HG02623 (cell line): Measurements from ENCODE around the gene ANKRD30A.
"Not testable (repeated sequence)": the region's sequence is repeated elsewhere in the genome, so short reads cannot be mapped to it uniquely, and the experiment has no call there.

Experiments used
- ATAC-seq: cut with Tn5 transposase; IDR thresholded peaks from one replicate; pipeline ENCODE4 v1.9.1; 2021; ENCODE audit warnings: moderate library complexity; ENCODE audit not compliant: unreplicated experiment

Gene ANKRD30A, protein sequence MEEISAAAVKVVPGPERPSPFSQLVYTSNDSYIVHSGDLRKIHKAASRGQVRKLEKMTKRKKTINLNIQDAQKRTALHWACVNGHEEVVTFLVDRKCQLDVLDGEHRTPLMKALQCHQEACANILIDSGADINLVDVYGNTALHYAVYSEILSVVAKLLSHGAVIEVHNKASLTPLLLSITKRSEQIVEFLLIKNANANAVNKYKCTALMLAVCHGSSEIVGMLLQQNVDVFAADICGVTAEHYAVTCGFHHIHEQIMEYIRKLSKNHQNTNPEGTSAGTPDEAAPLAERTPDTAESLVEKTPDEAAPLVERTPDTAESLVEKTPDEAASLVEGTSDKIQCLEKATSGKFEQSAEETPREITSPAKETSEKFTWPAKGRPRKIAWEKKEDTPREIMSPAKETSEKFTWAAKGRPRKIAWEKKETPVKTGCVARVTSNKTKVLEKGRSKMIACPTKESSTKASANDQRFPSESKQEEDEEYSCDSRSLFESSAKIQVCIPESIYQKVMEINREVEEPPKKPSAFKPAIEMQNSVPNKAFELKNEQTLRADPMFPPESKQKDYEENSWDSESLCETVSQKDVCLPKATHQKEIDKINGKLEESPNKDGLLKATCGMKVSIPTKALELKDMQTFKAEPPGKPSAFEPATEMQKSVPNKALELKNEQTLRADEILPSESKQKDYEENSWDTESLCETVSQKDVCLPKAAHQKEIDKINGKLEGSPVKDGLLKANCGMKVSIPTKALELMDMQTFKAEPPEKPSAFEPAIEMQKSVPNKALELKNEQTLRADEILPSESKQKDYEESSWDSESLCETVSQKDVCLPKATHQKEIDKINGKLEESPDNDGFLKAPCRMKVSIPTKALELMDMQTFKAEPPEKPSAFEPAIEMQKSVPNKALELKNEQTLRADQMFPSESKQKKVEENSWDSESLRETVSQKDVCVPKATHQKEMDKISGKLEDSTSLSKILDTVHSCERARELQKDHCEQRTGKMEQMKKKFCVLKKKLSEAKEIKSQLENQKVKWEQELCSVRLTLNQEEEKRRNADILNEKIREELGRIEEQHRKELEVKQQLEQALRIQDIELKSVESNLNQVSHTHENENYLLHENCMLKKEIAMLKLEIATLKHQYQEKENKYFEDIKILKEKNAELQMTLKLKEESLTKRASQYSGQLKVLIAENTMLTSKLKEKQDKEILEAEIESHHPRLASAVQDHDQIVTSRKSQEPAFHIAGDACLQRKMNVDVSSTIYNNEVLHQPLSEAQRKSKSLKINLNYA (N-terminal part only)

DNA sequence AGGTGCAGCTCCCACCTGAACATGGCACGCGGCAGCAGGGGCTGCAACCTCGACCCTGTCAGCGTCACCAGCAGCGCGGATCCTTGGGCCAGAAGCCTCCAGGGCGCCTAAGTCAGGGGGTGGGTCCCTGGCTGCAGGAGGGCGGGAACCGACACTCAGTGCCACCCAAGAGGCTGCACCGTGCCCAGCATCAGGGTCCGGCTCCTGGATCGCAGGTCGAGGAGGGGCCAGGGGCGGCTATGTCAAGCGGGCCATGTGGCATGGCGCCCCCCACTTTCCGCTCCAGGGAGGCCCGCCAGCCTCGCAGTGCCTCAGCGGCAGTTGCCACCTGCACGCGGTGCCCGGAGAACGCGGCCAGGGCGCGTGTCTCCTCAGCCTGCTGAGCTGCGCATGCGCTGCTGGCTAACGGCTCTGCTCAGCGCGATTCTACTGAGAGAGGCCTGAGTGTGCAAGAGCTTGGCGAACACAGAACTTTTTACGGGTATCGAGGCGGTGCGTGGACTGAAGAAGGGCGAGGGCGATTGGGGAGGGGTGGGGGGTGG is at the start of gene ANKRD30A:
TSS of gene ANKRD30A (plus strand) at position 408 of the 542 bp plus-strand sequence. CDS start 190 bp downstream, outside the sequence.
- no peak for ATAC-seq

DNA sequence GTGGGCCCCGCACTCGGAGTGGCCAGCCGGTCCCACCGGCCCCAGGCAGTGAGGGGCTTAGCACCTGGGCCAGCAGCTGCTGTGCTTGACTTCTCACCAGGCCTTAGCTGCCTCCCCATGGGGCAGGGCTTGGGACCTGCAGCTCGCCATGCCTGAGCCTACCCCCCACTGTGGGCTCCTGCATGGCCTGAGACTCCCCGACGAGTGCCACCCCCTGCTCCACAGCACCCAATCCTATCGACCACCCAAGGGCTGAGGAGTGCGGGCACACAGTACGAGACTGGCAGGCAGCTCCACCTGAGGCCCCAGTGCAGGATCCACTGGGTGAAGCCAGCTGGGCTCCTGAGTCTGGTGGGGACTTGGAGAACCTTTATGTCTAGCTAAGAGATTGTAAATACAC is 49.3 kb upstream of the ANKRD30A start:
- ATAC-seq, result not testable (repeated sequence)

DNA sequence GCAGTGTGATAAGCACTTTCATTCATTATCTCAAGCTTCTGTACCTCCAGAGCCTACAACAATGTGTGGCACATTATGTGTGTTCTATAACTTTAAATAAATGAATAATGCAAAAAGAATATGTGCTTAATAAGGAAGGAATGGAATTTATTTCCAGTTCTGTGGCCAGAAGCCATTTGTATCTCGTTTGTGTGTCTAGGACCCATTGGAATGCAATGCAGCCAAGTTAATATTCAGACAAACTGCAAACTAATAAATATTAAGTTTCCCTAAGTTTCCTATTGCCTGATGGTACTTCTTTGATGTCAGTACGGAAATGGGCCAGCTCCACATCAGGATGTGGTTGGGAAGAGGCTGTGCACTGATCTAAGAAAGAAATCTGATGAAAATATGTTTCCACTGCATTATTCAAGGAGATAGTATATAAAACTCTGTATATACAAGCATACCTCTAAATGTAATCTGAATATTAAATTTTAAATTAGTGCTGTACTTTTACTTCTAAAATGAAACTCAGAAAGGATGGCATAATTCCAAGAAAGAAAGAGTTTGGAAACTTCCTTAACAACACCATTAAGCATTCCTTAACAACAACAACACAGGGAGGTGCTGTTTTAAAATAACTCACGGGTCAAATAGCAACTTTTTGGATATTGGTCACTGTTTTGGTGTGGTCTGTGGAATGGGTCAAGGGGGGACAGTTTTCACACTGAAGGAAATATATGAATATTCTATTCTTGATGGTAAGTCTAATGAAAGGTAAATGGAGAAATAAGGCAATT is 29.4 kb upstream of the ANKRD30A start:
- no peak for ATAC-seq

DNA sequence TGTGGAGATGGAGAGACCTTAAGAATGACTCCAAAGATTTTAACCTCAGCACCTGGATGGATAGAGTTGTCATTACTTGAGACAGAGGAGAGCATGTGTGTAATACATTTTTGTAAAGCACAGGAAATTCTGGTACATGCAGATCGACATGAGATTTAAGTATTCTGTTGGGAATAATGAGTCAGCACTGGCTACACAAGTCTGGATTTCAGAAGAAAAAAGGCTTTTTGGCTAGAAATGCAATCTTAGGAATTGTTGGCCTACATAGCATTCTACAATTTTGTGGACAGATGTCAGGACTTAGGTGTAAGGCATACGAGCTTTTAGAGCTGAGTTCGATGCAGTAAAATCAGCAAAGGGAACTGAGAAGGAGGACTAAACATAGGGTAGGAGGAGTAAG is 24.1 kb upstream of the ANKRD30A start:
- ATAC-seq, result no peak

DNA sequence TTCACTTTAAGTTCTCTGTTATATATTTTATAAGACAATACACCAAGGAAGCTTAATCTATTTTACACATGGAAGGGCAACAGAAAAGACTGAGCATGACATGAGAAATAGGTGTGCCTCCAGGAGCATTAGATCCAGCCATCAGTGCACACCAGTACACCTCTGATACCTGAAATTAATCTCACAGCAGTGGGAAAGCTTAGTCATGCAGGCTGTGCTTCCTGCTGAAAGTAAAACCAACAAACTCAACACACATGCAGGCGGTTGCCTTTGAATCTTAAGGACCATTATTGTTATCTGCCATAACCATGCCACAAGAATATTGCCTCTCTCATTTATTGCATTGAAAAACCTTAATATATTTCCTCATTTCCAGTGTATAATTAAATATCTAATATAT is 16.4 kb upstream of the ANKRD30A start:
- ATAC-seq, result no peak

DNA sequence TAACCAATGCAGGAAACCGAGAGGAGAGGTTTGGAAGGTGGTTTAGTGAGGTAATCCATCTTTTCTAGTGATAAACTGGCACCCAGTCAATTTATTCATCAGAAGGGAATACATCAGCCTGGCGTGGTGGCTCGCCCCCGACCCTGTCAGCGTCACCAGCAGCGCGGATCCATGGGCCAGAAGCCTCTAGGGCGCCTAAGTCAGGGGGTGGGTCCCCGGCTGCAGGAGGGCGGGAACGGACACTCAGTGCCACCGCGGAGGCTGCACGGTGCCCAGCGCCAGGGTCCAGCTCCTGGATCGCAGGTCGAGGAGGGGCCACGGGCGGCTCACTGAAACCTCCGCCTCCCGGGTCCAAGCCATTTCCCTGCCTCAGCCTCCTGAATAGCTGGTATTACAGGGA is 866 bp upstream of the ANKRD30A start:
- ATAC-seq, result no peak

DNA sequence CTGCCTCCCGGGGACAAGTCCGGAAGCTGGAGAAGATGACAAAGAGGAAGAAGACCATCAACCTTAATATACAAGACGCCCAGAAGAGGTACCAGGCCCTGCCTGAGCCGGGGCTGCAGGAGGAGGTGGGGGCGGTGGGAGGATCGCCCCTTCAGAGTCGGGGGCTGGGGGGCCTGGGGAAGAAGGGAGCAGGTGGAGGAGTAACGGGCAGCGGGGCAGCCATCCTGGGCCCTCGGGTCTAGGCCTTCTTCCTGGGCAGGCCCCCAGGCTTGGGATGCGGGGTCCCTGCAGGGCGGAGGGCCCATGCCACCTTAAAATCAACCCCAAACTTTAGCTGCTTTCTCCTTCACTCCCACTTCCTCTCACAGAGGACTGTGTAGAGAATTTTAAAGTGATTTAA is 523 bp downstream of the ANKRD30A start:
- ATAC-seq, result no peak

DNA sequence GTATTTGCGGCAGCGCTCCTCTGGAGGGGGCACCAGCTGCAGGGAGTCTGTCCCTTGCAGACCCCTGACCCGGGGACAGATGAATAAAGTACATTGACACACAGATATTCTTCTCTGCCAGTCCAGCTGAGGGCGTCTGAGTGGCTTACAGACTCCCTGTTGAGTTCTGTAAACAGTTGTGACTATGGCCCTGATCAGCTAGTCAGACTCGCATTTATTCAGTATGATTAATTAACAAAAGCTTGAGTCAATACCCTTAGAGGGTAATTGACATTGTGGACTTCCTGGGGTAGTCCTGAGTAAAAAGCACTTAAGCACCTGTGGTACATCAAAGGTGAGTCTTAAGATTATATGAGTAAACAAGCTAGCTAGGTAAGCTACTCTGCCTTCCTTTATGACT is 21.0 kb downstream of the ANKRD30A start:
- ATAC-seq, result no peak

DNA sequence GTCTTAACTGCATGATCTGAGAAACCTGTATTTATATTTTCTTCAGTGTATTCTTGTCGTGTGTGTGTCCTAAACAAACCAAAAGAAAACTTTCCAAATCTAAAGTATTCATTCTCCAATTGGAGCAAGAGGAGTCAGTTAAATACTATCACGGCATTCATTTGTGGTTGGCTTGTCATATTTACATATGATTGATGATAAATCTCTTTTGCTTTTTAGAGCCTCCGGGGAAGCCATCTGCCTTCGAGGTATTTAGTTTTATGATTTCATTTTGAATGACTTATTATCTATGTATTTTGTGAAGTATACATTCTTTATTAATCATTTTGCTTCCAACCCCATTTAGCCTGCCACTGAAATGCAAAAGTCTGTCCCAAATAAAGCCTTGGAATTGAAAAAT is 37.0 kb downstream of the ANKRD30A start:
- not testable (repeated sequence) for ATAC-seq

DNA sequence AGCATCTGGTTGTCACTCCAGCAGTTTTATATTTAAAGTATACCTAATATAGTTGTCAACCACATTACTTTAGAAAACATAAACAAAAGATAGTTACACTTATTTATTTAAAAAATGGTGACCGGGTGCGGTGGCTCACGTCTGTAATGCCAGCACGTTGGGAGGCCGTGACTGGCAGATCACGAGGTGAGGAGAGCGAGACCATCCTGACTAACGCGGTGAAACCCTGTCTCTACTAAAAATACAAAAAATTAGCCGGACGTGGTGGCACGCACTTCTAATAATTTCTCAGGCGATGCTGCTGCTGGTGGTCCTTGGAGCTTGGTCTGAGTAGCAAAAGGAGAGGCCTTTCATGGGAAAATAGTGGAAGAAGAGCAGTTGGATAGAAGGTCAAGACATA is 46.5 kb downstream of the ANKRD30A start:
- ATAC-seq, result not testable (repeated sequence)

DNA sequence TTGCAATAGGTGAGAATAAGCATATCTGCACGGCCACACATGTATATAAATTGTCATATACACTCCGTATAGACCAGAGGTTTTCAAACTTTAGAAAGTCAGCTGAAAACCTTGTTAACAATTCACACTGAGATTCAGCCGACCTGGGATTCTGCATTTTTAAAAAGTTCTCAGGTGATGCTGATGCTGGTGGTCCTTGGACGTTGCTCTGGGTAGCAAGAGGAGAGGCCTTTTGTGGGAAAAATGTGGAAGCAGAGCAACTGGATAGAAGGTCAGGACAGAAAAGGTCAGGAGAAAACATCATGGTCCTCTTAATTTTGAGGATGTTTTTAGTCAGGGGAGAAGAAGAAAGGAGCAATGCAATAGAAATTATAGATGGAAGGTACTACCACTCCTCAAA is 52.9 kb downstream of the ANKRD30A start:
- ATAC-seq, result not testable (repeated sequence)

DNA sequence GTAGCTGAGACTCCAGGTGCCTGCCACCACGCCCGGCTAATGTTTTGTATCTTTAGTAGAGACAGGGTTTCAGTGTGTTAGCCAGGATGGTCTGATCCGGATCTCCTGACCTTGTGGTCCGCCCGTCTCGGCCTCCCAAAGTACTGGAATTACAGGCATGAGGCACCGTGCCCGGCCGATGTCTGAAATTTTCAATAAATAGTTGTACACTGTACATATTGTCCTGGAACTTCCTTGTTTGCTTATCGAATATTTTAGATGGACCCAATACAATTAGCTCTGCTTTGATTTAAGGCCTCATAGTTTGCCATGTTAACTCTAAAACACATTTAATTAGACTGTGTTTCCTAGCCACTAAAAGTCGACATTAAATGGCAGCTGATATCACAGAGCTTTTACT is 57.3 kb downstream of the ANKRD30A start:
- ATAC-seq, result not testable (repeated sequence)

DNA sequence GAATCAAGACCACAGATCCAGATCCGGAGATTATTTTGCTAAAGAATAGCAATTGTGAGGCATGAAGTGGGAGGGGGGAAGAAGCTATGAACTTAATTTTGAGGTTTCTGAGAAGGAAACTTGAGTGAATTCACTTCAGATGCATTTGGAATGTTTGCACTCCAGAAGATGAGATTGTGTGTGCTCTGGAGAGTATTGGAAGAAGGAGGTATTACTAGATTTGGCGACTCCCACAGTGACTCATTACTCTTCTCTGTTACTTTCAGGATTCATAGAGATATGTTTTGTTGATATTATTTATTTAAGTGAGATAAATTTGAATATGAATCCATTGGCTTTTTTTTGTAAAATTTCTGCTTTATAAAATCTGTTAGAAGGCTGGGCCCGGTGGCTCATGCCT is 80.7 kb downstream of the ANKRD30A start:
- ATAC-seq, result no peak

DNA sequence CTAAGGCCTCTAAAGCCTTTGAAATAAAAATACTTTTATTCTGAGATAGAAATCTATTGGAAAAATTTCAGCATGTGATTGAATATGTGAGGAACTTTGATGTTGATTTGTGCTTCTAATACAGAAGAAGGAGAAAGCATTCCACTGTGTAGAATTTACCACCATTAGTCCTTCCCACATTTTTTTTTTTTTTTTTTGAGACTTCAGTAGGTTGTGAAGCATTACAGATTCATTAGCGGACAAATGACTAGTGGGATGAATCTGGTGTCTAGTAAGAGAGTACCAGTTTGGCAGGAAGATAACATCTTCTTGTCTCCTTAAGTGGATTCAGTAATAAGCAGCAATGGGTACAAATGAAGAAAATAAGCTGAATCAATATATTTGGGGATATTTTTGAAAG is 95.5 kb downstream of the ANKRD30A start:
- ATAC-seq, result no peak

DNA sequence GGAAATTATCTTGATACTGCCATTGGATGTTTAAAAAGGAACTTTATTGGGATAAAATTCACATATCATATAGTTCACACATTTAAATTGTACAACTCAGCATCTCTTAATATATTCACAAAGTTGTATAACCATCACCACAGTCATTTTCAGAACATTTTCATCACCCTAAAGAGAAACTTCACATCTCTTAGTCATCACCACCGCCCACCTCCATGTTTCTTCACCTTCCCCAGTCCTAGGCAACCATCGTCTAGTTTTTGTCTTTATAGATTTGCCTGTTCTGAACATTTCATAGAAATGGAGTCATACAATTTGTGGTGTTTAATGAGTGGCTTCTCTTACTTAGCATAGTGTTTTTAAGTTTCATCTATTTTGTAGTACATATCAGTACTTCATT is 96.6 kb downstream of the ANKRD30A start:
- ATAC-seq, result no peak

DNA sequence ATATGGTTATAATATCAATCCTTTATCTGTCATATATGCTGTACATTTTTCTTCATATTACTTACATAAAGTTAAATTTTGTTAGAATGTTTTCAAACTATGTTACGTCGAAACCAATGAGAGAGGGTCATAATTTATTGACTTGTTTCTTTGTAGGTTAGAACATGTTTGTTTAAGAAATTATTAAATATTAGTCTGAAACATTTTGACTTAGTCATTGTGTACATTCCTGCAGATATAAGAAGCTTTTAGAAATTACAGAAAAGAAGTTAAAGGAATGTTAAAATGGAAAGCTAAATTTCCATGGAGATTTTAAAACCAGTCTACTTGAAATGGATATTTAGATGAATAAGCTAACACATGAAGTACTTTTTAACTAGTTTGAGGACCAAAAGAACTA is 99.8 kb downstream of the ANKRD30A start:
- no peak for ATAC-seq

DNA sequence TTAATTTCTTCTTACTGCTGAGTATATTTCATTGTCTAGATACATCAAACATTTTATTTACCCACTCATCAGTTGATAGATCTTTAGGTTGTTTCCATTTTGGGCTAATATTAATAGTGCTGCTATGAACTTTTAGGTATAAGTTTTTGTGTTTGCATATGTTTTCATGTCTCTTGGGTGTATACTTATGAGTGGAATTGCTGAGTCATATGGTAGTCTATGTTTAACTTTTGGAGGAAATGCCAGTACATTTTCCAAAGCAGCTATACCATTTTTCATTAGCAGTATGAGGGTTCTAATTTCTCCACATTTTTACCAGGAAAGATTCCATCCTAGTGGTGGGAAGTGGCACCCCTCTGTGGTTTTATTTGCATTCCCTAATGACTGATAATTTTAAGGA is 101.1 kb downstream of the ANKRD30A start:
- no peak for ATAC-seq

DNA sequence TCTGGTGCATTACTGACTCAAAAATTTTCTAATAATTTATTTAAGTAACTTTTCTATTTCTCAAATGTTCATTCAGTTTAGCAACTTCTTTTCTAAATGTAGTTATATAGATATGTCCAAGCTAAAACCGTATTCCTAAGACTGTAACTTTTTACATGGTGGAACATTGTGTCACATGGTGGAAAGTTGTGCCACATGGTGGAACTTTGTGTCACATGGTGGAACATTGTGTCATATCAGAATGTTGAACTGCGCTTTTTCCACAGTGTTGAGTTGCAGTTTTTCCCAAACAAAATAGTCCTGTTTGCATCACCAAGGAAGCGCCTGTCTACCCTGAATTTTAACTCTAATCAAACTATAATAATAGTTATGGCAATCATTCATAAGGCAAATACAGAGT is 109.3 kb downstream of the ANKRD30A start:
- no peak for ATAC-seq

DNA sequence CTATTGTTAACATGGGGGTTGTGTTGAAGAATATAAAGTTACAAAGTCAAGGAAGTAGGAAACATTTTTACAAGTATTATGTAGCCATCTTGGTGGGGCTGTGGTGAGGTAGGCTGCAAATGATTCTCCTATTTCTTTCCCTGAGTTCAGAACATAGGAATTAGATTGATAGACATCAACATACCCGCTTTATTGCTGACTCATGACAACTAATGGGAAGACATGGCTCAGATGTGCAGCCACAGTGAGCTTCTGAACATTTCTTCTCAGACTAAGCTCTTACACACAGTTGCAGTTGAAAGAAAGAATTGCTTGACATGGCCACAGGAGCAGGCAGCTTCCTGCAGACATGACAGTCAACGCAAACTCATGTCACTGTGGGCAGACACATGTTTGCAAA is 110.7 kb downstream of the ANKRD30A start:
- ATAC-seq, result no peak

DNA sequence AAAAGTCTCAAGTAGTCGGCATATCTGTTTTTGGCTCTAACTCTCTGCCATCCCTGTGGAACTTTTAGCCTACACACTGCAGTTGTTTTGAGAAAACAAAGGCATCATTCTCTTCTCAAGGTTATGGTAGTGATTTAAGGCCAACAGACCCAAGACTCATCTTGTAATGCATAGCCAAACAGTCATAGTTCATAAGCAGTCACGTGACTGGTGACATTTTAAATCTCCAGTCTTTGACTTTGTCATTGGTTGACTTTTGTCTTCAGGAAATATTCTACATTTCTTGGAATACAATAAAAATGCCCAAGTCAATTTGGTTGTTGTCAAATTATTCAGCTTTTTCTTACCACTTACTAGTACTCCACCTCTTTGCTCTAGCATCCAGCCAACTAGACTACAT is 114.8 kb downstream of the ANKRD30A start:
- ATAC-seq, result no peak
